ENCODE measurements around the gene FUT8. TPM values are rescaled to one million over a fixed set of nuclear protein-coding genes. Genes with fewer than 3 reads are reported as not detected.

FUT8 gene
- polyA plus RNA-seq, 1 of the 3 experiments (the other 2 are of a cell fraction), result 31.7 TPM

GRCh38 chr14:65581378-65581777 lies 168.8 kb downstream of the FUT8 start:
- no peaks in the 10 kb centered on the region for H3K9me2 ChIP-seq
- TF ChIP-seq SIN3A (IDR thresholded peaks at IDR 0.05; ENCODE audit: borderline replicate concordance, low read depth, low read length), result no peak
- no peak for TF ChIP-seq IRF3 (IDR thresholded peaks at IDR 0.05; ENCODE audit: low read depth, low read length)
- no peak for TF ChIP-seq NRF1 (IDR thresholded peaks at IDR 0.05; ENCODE audit: low read depth, low read length)
- TF ChIP-seq EZH2phosphoT487 (IDR thresholded peaks at IDR 0.05; ENCODE audit: borderline replicate concordance, low read depth), result no peak
- no peak for TF ChIP-seq TCF12 (IDR thresholded peaks at IDR 0.05)
- TF ChIP-seq MXI1 (IDR thresholded peaks at IDR 0.05; ENCODE audit: low read depth, low read length), result no peak
- no peak for TF ChIP-seq TEAD4 (IDR thresholded peaks at IDR 0.05; ENCODE audit: borderline replicate concordance, insufficient read depth)
- no peak for TF ChIP-seq RAD21 (IDR thresholded peaks at IDR 0.05; ENCODE audit: low read length)
- no peak for TF ChIP-seq GATA2 (CRISPR knock-in tag; IDR thresholded peaks at IDR 0.05)
- TF ChIP-seq FOSL2 (IDR thresholded peaks at IDR 0.05; ENCODE audit: borderline replicate concordance, low read depth), result no peak
- TF ChIP-seq RFX5 (IDR thresholded peaks at IDR 0.05; ENCODE audit: low read length), result no peak
- no peak overlapping the region for H3K27ac ChIP-seq (ENCODE audit: low read depth in 2 of 2, low read length in 1 of 2)
- H3K9ac ChIP-seq, result no peak overlapping the region
- H3F3A ChIP-seq (replicated peaks; ENCODE audit: insufficient read depth), result no peaks in the 10 kb centered on the region
- H2AFZ ChIP-seq (ENCODE audit: low read depth), result no peak overlapping the region
- no peak overlapping the region for H3K4me3 ChIP-seq (ENCODE audit: low read depth in 2 of 2, low read length in 1 of 2)
- 77% methylated on average over 3 of the region's 3 CpGs for WGBS (ENCODE audit: low lambda C conversion rate)
- no peaks in the 10 kb centered on the region for H3K4me1 ChIP-seq (ENCODE audit: control insufficient read depth in 1 of 2, insufficient read depth in 2 of 2, low read depth in 1 of 2, low read length in 1 of 2)
- ChIA-PET CTCF (no interaction called here), POLR2A (no interaction called here)
- H3K27me3 ChIP-seq (ENCODE audit: insufficient read depth), result no peaks in the 10 kb centered on the region
- no peaks in the 10 kb centered on the region for H3K9me3 ChIP-seq
- no peaks in the 10 kb centered on the region for H4K20me1 ChIP-seq (ENCODE audit: insufficient read depth)
- H3K4me2 ChIP-seq, result no peak overlapping the region
- DNase-seq, result no peak
- no peaks in the 10 kb centered on the region for H3K36me3 ChIP-seq (replicated peaks in 1 of 2; ENCODE audit: control insufficient read depth in 1 of 2, insufficient read depth in 2 of 2, low read length in 1 of 2)
- H3K79me2 ChIP-seq (ENCODE audit: insufficient read depth), result peaks cover 36% of the 10 kb centered on the region; the same call in 1 of the 2 replicates

- H3K79me2 ChIP-seq (ENCODE audit: insufficient read depth), result peaks cover 38% of the 10 kb centered on the region; the same call in 1 of the 2 replicates
- no peaks in the 10 kb centered on the region for H3K36me3 ChIP-seq (replicated peaks in 1 of 2; ENCODE audit: control insufficient read depth in 1 of 2, insufficient read depth in 2 of 2, low read length in 1 of 2)
- H2AFZ ChIP-seq (ENCODE audit: low read depth), result no peak overlapping the region
- CTCF ChIA-PET, result no interaction called here
- no peaks in the 10 kb centered on the region for H3K9me2 ChIP-seq
- 94% methylated on average over 3 of the region's 3 CpGs for WGBS (ENCODE audit: low lambda C conversion rate)
- no peak overlapping the region for H3K9ac ChIP-seq
- H3K4me2 ChIP-seq, result no peak overlapping the region
- H3K27ac ChIP-seq (ENCODE audit: low read depth in 2 of 2, low read length in 1 of 2), result no peak overlapping the region
- H3K9me3 ChIP-seq, result no peaks in the 10 kb centered on the region
- POLR2A ChIA-PET, result no interaction called here
- H3K4me3 ChIP-seq (ENCODE audit: low read depth in 2 of 2, low read length in 1 of 2), result no peak overlapping the region
- H4K20me1 ChIP-seq (ENCODE audit: insufficient read depth), result no peaks in the 10 kb centered on the region
- H3K27me3 ChIP-seq (ENCODE audit: insufficient read depth), result no peaks in the 10 kb centered on the region
- TF ChIP-seq GABPA (IDR thresholded peaks at IDR 0.05; ENCODE audit: low read depth) (no peak), TCF12 (IDR thresholded peaks at IDR 0.05) (no peak), EP300 (IDR thresholded peaks at IDR 0.05; ENCODE audit: borderline replicate concordance in 1 of 2, low read depth in 1 of 2, low read length in 1 of 2) (no peak), MAX (IDR thresholded peaks at IDR 0.05; ENCODE audit: low read depth) (no peak), FOXJ3 (CRISPR knock-in tag; IDR thresholded peaks at IDR 0.05) (no peak), GATA2 (CRISPR knock-in tag; IDR thresholded peaks at IDR 0.05) (no peak), MEF2A (IDR thresholded peaks at IDR 0.05; ENCODE audit: borderline replicate concordance, low read depth) (no peak), NFIC (IDR thresholded peaks at IDR 0.05; ENCODE audit: borderline replicate concordance) (no peak), RCOR1 (IDR thresholded peaks at IDR 0.05; ENCODE audit: low read length) (no peak), RXRA (IDR thresholded peaks at IDR 0.05; ENCODE audit: borderline replicate concordance, low read depth) (no peak), CTCF (IDR thresholded peaks at IDR 0.05) (no peak), USF2 (IDR thresholded peaks at IDR 0.05; ENCODE audit: borderline replicate concordance, low read depth, low read length) (no peak), MXI1 (IDR thresholded peaks at IDR 0.05; ENCODE audit: low read depth, low read length) (no peak)
- no peaks in the 10 kb centered on the region for H3F3A ChIP-seq (replicated peaks; ENCODE audit: insufficient read depth)
- no peak for DNase-seq
- H3K4me1 ChIP-seq (ENCODE audit: control insufficient read depth in 1 of 2, insufficient read depth in 2 of 2, low read depth in 1 of 2, low read length in 1 of 2), result no peaks in the 10 kb centered on the region
Observed at GRCh38 chr14:65581799-65582198, 169.3 kb downstream of the FUT8 start.
